ENCODE results near the gene CACNG8.

CACNG8 gene

GRCh38 chr19:53999694-54000093 lies 37.0 kb downstream of the CACNG8 start:
- no peak for TF ChIP-seq CTCF (IDR thresholded peaks at IDR 0.05; ENCODE audit: control insufficient read depth, extremely low read depth, insufficient read depth)
- DNase-seq (ENCODE audit: low read depth) = no peak
- no peak overlapping the region for H3K4me3 ChIP-seq (ENCODE audit: low read depth, low read length)

GRCh38 chr19:54001496-54001895 lies 38.8 kb downstream of the CACNG8 start:
- no peak overlapping the region for H3K4me3 ChIP-seq (ENCODE audit: low read depth, low read length)
- DNase-seq (ENCODE audit: low read depth) = no peak
- no peak for TF ChIP-seq CTCF (IDR thresholded peaks at IDR 0.05; ENCODE audit: control insufficient read depth, extremely low read depth, insufficient read depth)

GRCh38 chr19:54002495-54003315 lies 40.0 kb downstream of the CACNG8 start:
- no peak for DNase-seq (ENCODE audit: low read depth)
- H3K4me3 ChIP-seq (ENCODE audit: low read depth, low read length) = no peak overlapping the region
- TF ChIP-seq CTCF (IDR thresholded peaks at IDR 0.05; ENCODE audit: control insufficient read depth, extremely low read depth, insufficient read depth) = no peak

- no peak for DNase-seq (ENCODE audit: low read depth)
- H3K4me3 ChIP-seq (ENCODE audit: low read depth, low read length) = no peak overlapping the region
- no peak for TF ChIP-seq CTCF (IDR thresholded peaks at IDR 0.05; ENCODE audit: control insufficient read depth, extremely low read depth, insufficient read depth)
These were observed 46.7 kb downstream of the CACNG8 start for GRCh38 chr19:54009440-54009839.

- no peak overlapping the region for H3K4me3 ChIP-seq (ENCODE audit: low read depth, low read length)
- TF ChIP-seq CTCF (IDR thresholded peaks at IDR 0.05; ENCODE audit: control insufficient read depth, extremely low read depth, insufficient read depth) = no peak
- no peak for DNase-seq (ENCODE audit: low read depth)
These were observed 47.7 kb downstream of the CACNG8 start for GRCh38 chr19:54010474-54010873.

- H3K4me3 ChIP-seq (ENCODE audit: low read depth, low read length) = no peak overlapping the region
- DNase-seq (ENCODE audit: low read depth) = no peak
- no peak for TF ChIP-seq CTCF (IDR thresholded peaks at IDR 0.05; ENCODE audit: control insufficient read depth, extremely low read depth, insufficient read depth)
These were observed 48.9 kb downstream of the CACNG8 start for GRCh38 chr19:54011507-54012211.
